Measurements from ENCODE around the gene OTOA.

DNA sequence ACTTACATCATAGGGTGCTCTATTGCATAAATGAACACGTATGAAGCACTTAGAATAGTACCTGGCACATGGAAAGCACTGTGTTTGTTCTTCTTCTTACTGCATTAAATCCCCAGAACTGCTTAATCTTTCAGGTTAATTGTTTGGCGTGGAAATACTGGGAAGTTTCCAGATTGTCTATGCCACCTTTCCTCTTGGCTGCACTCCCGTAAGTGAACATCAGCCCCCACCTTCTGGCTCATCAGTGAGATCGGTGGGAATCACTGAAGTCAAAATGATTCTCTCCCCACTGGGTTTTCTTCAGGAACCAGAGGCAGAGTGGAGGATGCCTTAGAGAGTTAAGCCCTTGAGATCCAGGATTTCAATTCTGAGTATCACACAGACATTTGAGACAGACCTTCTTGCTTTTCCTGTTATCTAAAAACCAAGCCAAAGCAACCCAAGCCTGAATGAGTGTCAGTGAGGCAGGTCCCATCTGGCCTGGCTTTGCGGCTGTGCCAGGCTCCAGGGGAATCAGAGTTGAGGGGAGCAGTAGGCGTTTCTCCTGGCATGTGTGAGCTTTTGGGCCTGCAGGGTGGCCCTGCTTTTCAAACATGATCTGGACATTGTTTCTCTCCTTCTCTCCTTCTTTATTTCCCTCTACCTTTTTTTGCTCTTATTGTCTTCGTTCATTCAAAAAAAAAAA, 59.1 kb downstream of the OTOA start:
- no peak for TF ChIP-seq CTCF (IDR thresholded peaks at IDR 0.05)
- no peak for TF ChIP-seq ZFX (IDR thresholded peaks at IDR 0.05; ENCODE audit: borderline replicate concordance)
